HAP-1 (cell line): ENCODE results near the gene ENOX1.

ENCODE experiments used
- DNase-seq, 2 experiments: peaks; one replicate each; pipeline ENCODE4 v3.0.0-alpha.2; 2016 to 2020; ENCODE audit warnings: low spot score in 2 of 2
- H3K27me3 ChIP-seq: fragments of 250-450 bp; sonication (Bioruptor Pico); 2 replicates; pipeline ENCODE4 v1.5.1; 2020; ENCODE audit warnings: low read depth, mild to moderate bottlenecking, moderate library complexity
- H3K36me3 ChIP-seq: fragments of 250-450 bp; sonication (Bioruptor Pico); replicated peaks from 2 replicates; pipeline ENCODE4 v1.5.1; 2020; ENCODE audit warnings: mild to moderate bottlenecking
- H3K4me1 ChIP-seq: fragments of 250-450 bp; sonication (Bioruptor Pico); 2 replicates; pipeline ENCODE4 v1.5.1; 2020; ENCODE audit warnings: mild to moderate bottlenecking
- H3K4me3 ChIP-seq: fragments of 250-450 bp; sonication (Bioruptor Pico); 2 replicates; pipeline ENCODE4 v1.5.1; 2020; ENCODE audit warnings: mild to moderate bottlenecking, moderate library complexity
- H3K9me3 ChIP-seq: fragments of 250-450 bp; sonication (Bioruptor Pico); 2 replicates; pipeline ENCODE4 v1.5.1; 2020; ENCODE audit warnings: mild to moderate bottlenecking, moderate library complexity
- in situ Hi-C: fragments of 300-500 bp; cut with MboI; formaldehyde crosslinking; loops from 3 replicates; pipeline ENCODE4 v1.14.3; 2020; ENCODE audit warnings: low sequenced_read_pairs, inconsistent platforms, mixed read lengths

ENOX1 gene

GRCh38 chr13:43258771-43259170 lies 528.0 kb downstream of the ENOX1 start:
- no peaks in the 10 kb centered on the region for H3K36me3 ChIP-seq
- H3K9me3 ChIP-seq, result no peaks in the 10 kb centered on the region
- no peak overlapping the region for H3K4me3 ChIP-seq
- no peaks in the 10 kb centered on the region for H3K4me1 ChIP-seq
- in situ Hi-C loops, result no loop called here
- H3K27me3 ChIP-seq, result no peaks in the 10 kb centered on the region
- no peak for DNase-seq

GRCh38 chr13:43257765-43258164 lies 529.0 kb downstream of the ENOX1 start:
- Histone ChIP-seq H3K9me3 (no peaks in the 10 kb centered on the region), H3K36me3 (no peaks in the 10 kb centered on the region), H3K4me1 (no peaks in the 10 kb centered on the region), H3K27me3 (no peaks in the 10 kb centered on the region), H3K4me3 (no peak overlapping the region)
- DNase-seq, result no peak
- in situ Hi-C loops, result no loop called here

DNA sequence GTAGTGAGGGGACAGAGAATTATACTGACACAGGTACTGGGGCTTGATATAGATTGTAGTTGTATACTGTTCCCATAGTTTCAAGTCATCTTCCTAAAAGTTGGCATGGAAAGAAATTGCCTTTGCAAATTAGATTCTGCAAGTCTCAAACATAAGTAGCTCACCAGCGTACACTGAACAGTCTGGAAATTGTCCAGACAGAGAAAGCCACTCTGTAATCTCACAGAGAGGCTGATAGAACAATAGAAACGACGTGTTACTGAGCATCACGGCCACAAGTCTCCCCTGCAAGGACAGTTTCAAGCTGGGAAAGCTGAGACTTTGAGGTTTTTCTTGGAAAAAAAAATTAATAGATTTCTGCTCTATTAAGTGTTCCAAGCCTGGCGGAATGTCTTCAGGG lies 534.8 kb downstream of the ENOX1 start:
- H3K27me3 ChIP-seq, result no peaks in the 10 kb centered on the region
- no peaks in the 10 kb centered on the region for H3K36me3 ChIP-seq
- no peak overlapping the region for H3K4me3 ChIP-seq
- in situ Hi-C loops, result no loop called here
- no peak for DNase-seq
- no peaks in the 10 kb centered on the region for H3K4me1 ChIP-seq
- no peaks in the 10 kb centered on the region for H3K9me3 ChIP-seq

DNA sequence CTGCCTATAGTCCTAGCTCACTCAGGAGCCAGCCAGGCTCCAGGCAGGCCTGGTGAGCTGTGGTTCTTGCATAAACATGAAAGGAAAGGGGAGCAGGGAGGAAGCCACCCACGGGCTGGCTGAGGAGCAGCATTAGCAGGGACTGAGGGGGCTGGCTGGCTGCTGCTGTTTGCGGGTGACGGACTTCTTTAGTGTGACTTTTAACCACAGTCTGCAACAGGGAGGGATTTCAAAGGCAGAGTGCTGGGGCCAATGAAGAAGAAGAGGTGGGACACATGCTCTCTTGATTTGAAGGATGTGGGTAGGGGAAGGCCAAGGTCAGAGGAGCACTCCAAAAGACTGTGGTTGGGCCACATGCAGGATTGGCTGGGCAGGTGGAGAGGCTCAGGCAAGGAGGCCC lies 540.4 kb downstream of the ENOX1 start:
- in situ Hi-C loops, result no loop called here
- no peak for DNase-seq
- H3K9me3 ChIP-seq, result no peaks in the 10 kb centered on the region

GRCh38 chr13:43245374-43245964 lies 541.3 kb downstream of the ENOX1 start:
- in situ Hi-C loops, result no loop called here
- no peaks in the 10 kb centered on the region for H3K4me1 ChIP-seq
- no peak for DNase-seq
- H3K9me3 ChIP-seq, result no peaks in the 10 kb centered on the region
- no peak overlapping the region for H3K4me3 ChIP-seq
- 0 out of 2 replicates have a peak, but pooled peaks cover 2% of the 10 kb centered on the region for H3K27me3 ChIP-seq
- H3K36me3 ChIP-seq, result no peaks in the 10 kb centered on the region

More for the DNA sequence above, 540.4 kb downstream of the ENOX1 start:
- no peak overlapping the region for H3K4me3 ChIP-seq
- H3K36me3 ChIP-seq, result no peaks in the 10 kb centered on the region
- H3K27me3 ChIP-seq, result 0 out of 2 replicates have a peak, but pooled peaks cover 2% of the 10 kb centered on the region
- no peaks in the 10 kb centered on the region for H3K4me1 ChIP-seq

- in situ Hi-C loops, result no loop called here
Observed at GRCh38 chr13:43244481-43244880, 542.3 kb downstream of the ENOX1 start.

DNA sequence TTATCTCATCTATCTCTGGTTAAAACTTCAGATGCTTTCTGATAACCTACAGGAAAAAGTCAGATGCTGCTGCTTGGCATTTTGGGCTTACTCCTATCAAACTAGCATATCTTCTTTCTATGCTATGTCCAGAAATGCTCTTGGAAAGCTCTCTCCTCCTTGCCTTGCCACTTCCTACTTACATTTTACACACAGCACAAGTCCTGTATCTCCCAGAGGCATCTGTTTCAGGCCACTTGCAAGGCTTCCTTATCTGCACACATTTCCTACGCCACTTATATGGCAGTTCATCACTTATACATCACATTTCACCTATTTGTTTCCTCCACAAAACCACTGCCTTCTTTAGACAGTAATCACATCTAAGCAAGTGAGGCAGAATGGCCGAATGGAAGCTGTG lies 543.1 kb downstream of the ENOX1 start:
- no peaks in the 10 kb centered on the region for H3K4me1 ChIP-seq
- H3K27me3 ChIP-seq, result 0 out of 2 replicates have a peak, but pooled peaks cover 2% of the 10 kb centered on the region
- H3K4me3 ChIP-seq, result no peak overlapping the region
- DNase-seq, result no peak
- no peaks in the 10 kb centered on the region for H3K9me3 ChIP-seq
- H3K36me3 ChIP-seq, result no peaks in the 10 kb centered on the region
- in situ Hi-C loops, result no loop called here

More at GRCh38 chr13:43244481-43244880, 542.3 kb downstream of the ENOX1 start:
- no peaks in the 10 kb centered on the region for H3K4me1 ChIP-seq
- no peak for DNase-seq
- no peak overlapping the region for H3K4me3 ChIP-seq
- no peaks in the 10 kb centered on the region for H3K36me3 ChIP-seq
- H3K9me3 ChIP-seq, result no peaks in the 10 kb centered on the region
- 0 out of 2 replicates have a peak, but pooled peaks cover 2% of the 10 kb centered on the region for H3K27me3 ChIP-seq

- in situ Hi-C loops, result no loop called here
- Histone ChIP-seq H3K4me3 (no peak overlapping the region), H3K9me3 (no peaks in the 10 kb centered on the region), H3K36me3 (no peaks in the 10 kb centered on the region), H3K27me3 (0 out of 2 replicates have a peak, but pooled peaks cover 2% of the 10 kb centered on the region), H3K4me1 (no peaks in the 10 kb centered on the region)
- no peak for DNase-seq
Observed at GRCh38 chr13:43242040-43242439, 544.7 kb downstream of the ENOX1 start.

GRCh38 chr13:43240278-43240677 lies 546.5 kb downstream of the ENOX1 start:
- Histone ChIP-seq H3K4me3 (no peak overlapping the region), H3K36me3 (no peaks in the 10 kb centered on the region), H3K27me3 (0 out of 2 replicates have a peak, but pooled peaks cover 2% of the 10 kb centered on the region), H3K4me1 (no peaks in the 10 kb centered on the region), H3K9me3 (no peaks in the 10 kb centered on the region)
- no peak for DNase-seq
- in situ Hi-C loops, result no loop called here

- Histone ChIP-seq H3K36me3 (no peaks in the 10 kb centered on the region), H3K9me3 (no peaks in the 10 kb centered on the region), H3K27me3 (0 out of 2 replicates have a peak, but pooled peaks cover 2% of the 10 kb centered on the region), H3K4me1 (no peaks in the 10 kb centered on the region), H3K4me3 (no peak overlapping the region)
- no peak for DNase-seq
- in situ Hi-C loops, result no loop called here
Observed at GRCh38 chr13:43239275-43239840, 547.4 kb downstream of the ENOX1 start.

GRCh38 chr13:43238341-43239083 lies 548.3 kb downstream of the ENOX1 start:
- Histone ChIP-seq H3K4me1 (no peaks in the 10 kb centered on the region; the same call in 1 of the 2 replicates), H3K36me3 (no peaks in the 10 kb centered on the region), H3K9me3 (no peaks in the 10 kb centered on the region), H3K27me3 (0 out of 2 replicates have a peak, but pooled peaks cover 2% of the 10 kb centered on the region), H3K4me3 (no peak overlapping the region)
- no peak for DNase-seq
- in situ Hi-C loops, result no loop called here

DNA sequence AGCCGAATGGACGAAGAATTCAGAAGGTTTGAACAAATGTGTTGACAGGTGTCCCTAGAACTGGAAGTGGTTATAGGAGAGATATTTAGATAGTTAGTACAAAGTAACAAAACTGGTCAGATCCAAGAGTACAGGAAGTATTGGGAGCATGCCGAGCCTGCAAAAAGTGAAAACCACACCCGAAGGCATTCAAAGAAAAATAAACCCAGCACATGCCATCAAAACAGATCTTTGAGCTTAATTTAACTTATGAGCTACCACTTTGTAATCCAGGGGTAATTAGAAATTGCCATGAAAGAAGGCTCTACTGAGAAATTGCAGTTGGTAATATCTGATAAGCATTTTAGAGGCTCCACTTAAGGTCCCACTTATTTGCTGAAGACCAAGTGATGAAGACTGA lies 549.2 kb downstream of the ENOX1 start:
- H3K4me3 ChIP-seq, result no peak overlapping the region

GRCh38 chr13:43235028-43235427 lies 551.7 kb downstream of the ENOX1 start:
- Histone ChIP-seq H3K4me3 (no peak overlapping the region), H3K36me3 (no peaks in the 10 kb centered on the region), H3K27me3 (no peaks in the 10 kb centered on the region), H3K9me3 (no peaks in the 10 kb centered on the region), H3K4me1 (no peaks in the 10 kb centered on the region; the same call in 1 of the 2 replicates)
- in situ Hi-C loops, result no loop called here
- DNase-seq, result no peak

More for the DNA sequence above, 549.2 kb downstream of the ENOX1 start:
- H3K27me3 ChIP-seq, result 0 out of 2 replicates have a peak, but pooled peaks cover 2% of the 10 kb centered on the region
- no peak for DNase-seq
- no peaks in the 10 kb centered on the region; the same call in 1 of the 2 replicates for H3K4me1 ChIP-seq
- no peaks in the 10 kb centered on the region for H3K9me3 ChIP-seq
- H3K36me3 ChIP-seq, result no peaks in the 10 kb centered on the region
- in situ Hi-C loops, result no loop called here

- no peak for DNase-seq
Observed at GRCh38 chr13:43232873-43233265, 553.9 kb downstream of the ENOX1 start.

More at GRCh38 chr13:43232873-43233265, 553.9 kb downstream of the ENOX1 start:
- H3K36me3 ChIP-seq, result no peaks in the 10 kb centered on the region
- in situ Hi-C loops, result no loop called here
- no peaks in the 10 kb centered on the region for H3K27me3 ChIP-seq
- no peak overlapping the region for H3K4me3 ChIP-seq
- no peaks in the 10 kb centered on the region for H3K9me3 ChIP-seq
- H3K4me1 ChIP-seq, result no peaks in the 10 kb centered on the region; the same call in 1 of the 2 replicates
